ENCODE measurements around the gene RBL1.
"Not testable (repeated sequence)": the region's sequence is repeated elsewhere in the genome, so short reads cannot be mapped to it uniquely, and the experiment has no call there.

Gene RBL1

GRCh38 chr20:37032077-37032476 is 63.7 kb downstream of the RBL1 start:
- Mint-ChIP-seq H3K9me3 (peaks cover 14% of the 10 kb centered on the region), H3K4me1 (no peaks in the 10 kb centered on the region), H3K36me3 (ENCODE audit: low read depth) (peaks cover 61% of the 10 kb centered on the region), H3K27me3 (ENCODE audit: low read depth) (no peaks in the 10 kb centered on the region), H3K27ac (no peak overlapping the region), H3K4me3 (no peak overlapping the region)
- TF ChIP-seq CTCF (IDR thresholded peaks at IDR 0.05; ENCODE audit: unreplicated experiment in 3 of 3), result no peak

GRCh38 chr20:37020636-37021035 is 75.2 kb downstream of the RBL1 start:
- TF ChIP-seq CTCF (IDR thresholded peaks at IDR 0.05; ENCODE audit: unreplicated experiment in 3 of 3), result no peak
- Mint-ChIP-seq H3K4me3 (no peak overlapping the region), H3K4me1 (no peaks in the 10 kb centered on the region), H3K27ac (no peak overlapping the region), H3K9me3 (no peaks in the 10 kb centered on the region), H3K36me3 (ENCODE audit: low read depth) (peaks cover 39% of the 10 kb centered on the region), H3K27me3 (ENCODE audit: low read depth) (no peaks in the 10 kb centered on the region)

- not testable (repeated sequence) for H3K4me1 Mint-ChIP-seq
Observed at GRCh38 chr20:37012631-37013030, 83.2 kb downstream of the RBL1 start.

GRCh38 chr20:37011858-37012257 is 83.9 kb downstream of the RBL1 start:
- peaks cover 36% of the 10 kb centered on the region for H3K36me3 Mint-ChIP-seq (ENCODE audit: low read depth)
- H3K4me1 Mint-ChIP-seq, H3K4me3 Mint-ChIP-seq: not testable (repeated sequence)

More at GRCh38 chr20:37012631-37013030, 83.2 kb downstream of the RBL1 start:
- H3K36me3 Mint-ChIP-seq (ENCODE audit: low read depth), result peaks cover 40% of the 10 kb centered on the region
- H3K27me3 Mint-ChIP-seq (ENCODE audit: low read depth); H3K27ac Mint-ChIP-seq; H3K9me3 Mint-ChIP-seq; H3K4me3 Mint-ChIP-seq: not testable (repeated sequence)

GRCh38 chr20:37011147-37011546 is 84.7 kb downstream of the RBL1 start:
- no peaks in the 10 kb centered on the region for H3K4me1 Mint-ChIP-seq
- no peak overlapping the region for H3K4me3 Mint-ChIP-seq
- TF ChIP-seq CTCF (IDR thresholded peaks at IDR 0.05; ENCODE audit: unreplicated experiment in 3 of 3), result no peak

More at GRCh38 chr20:37011858-37012257, 83.9 kb downstream of the RBL1 start:
- H3K27me3 Mint-ChIP-seq (ENCODE audit: low read depth); H3K9me3 Mint-ChIP-seq; H3K27ac Mint-ChIP-seq: not testable (repeated sequence)

GRCh38 chr20:37007898-37008649 is 87.7 kb downstream of the RBL1 start:
- peaks cover 32% of the 10 kb centered on the region for H3K36me3 Mint-ChIP-seq (ENCODE audit: low read depth)
- TF ChIP-seq CTCF (IDR thresholded peaks at IDR 0.05; ENCODE audit: unreplicated experiment in 3 of 3), result peak in 1 of 3 experiments; percentile 28
- H3K4me3 Mint-ChIP-seq, result no peak overlapping the region
- H3K27me3 Mint-ChIP-seq (ENCODE audit: low read depth), result no peaks in the 10 kb centered on the region
- no peaks in the 10 kb centered on the region for H3K4me1 Mint-ChIP-seq
- peaks cover 3% of the 10 kb centered on the region for H3K9me3 Mint-ChIP-seq
- H3K27ac Mint-ChIP-seq, result no peak overlapping the region

More at GRCh38 chr20:37011147-37011546, 84.7 kb downstream of the RBL1 start:
- peak overlapping the region in 1 of 3 experiments; percentile 75 for H3K27ac Mint-ChIP-seq
- H3K36me3 Mint-ChIP-seq (ENCODE audit: low read depth), result peaks cover 34% of the 10 kb centered on the region
- no peaks in the 10 kb centered on the region for H3K27me3 Mint-ChIP-seq (ENCODE audit: low read depth)
- H3K9me3 Mint-ChIP-seq, result peaks cover 3% of the 10 kb centered on the region

- H3K27ac Mint-ChIP-seq, H3K4me1 Mint-ChIP-seq: not testable (repeated sequence)
Observed at GRCh38 chr20:37005062-37005942, 90.5 kb downstream of the RBL1 start.

GRCh38 chr20:37001634-37002033 is 94.2 kb downstream of the RBL1 start:
- H3K36me3 Mint-ChIP-seq (ENCODE audit: low read depth), result peaks cover 43% of the 10 kb centered on the region

More at GRCh38 chr20:37005062-37005942, 90.5 kb downstream of the RBL1 start:
- H3K9me3 Mint-ChIP-seq; H3K27me3 Mint-ChIP-seq (ENCODE audit: low read depth); H3K4me3 Mint-ChIP-seq: not testable (repeated sequence)
- H3K36me3 Mint-ChIP-seq (ENCODE audit: low read depth), result peaks cover 28% of the 10 kb centered on the region

GRCh38 chr20:37000171-37000570 is 95.6 kb downstream of the RBL1 start:
- not testable (repeated sequence) for H3K27me3 Mint-ChIP-seq (ENCODE audit: low read depth); H3K9me3 Mint-ChIP-seq; H3K4me1 Mint-ChIP-seq; H3K27ac Mint-ChIP-seq; H3K4me3 Mint-ChIP-seq
- H3K36me3 Mint-ChIP-seq (ENCODE audit: low read depth), result peaks cover 53% of the 10 kb centered on the region

More at GRCh38 chr20:37001634-37002033, 94.2 kb downstream of the RBL1 start:
- not testable (repeated sequence) for H3K27ac Mint-ChIP-seq; H3K27me3 Mint-ChIP-seq (ENCODE audit: low read depth); H3K4me3 Mint-ChIP-seq; H3K9me3 Mint-ChIP-seq; H3K4me1 Mint-ChIP-seq
